ENCODE results near the gene GPS1.

The GPS1 gene

DNA sequence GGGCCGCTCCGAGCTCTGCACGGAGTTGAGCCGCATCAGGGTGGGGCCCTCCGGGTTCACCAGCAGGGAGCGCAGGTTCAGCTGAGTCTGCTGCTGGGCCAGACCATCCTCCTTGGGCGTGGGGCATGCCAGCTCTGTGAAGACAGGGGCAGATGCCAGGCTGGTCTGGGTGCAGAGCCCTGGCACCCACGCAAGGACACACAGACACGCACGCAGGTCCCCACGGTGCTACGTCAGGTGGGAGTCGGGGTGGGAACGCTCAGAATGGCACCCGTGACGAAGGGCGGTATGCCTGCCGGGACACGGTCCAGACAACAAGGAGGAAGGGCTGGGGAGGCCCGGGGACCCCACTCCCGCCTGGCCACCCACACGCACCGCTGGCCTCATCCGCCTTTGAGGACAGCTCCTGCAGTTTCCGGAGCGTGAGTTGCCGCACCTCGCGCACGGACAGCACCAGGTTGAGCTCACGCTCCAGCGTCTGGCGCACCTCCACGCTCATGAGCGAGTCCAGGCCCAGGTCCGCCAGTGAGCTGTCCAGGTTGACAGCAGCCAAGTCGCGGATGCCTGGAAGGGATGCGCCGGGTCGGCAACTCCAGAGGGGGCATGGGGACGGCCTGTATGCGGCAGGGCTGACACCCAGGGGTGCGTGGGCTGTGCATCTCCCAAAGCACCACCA is 29.2 kb downstream of the GPS1 start:
- no peak for DNase-seq

DNA sequence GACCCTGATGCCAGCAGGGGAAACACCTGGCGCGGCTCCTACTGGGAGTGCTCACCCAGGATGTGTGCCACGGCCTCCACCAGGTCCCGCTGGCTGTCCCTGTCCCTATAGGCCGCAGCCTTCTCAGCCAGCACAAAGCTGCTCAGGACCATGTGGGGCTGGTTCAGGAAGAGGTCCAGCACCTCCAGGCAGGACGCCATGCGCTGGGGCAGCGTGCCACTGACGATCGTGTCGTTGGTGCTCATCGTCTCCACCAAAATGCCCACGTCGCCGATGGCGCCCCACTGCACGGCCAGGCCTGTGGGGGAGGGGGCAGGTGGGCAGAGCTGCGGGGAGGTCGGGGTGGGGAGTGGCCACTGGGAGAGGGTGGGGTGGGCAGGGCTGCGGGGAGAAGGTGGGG is 29.8 kb downstream of the GPS1 start:
- DNase-seq: no peak

DNA sequence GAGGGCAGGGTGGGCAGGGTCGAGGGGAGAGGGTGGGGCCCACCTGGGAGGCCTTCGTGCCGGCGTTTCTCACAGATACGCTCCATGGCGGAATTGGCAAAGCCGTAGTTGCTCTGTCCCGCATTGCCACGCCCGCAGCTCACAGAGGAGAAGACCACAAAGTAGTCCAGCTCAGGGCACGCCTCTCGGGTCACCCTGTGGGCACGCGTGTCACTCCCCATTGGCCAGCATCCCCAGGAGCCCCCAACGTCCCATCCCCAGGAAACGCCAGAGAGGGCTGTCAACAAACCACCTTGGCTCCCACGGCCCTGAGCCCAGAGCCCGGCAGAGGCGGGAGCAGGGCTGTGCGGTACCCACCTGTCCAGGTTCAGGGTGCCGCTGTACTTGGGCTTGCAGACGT is 30.3 kb downstream of the GPS1 start:
- no peak for DNase-seq

DNA sequence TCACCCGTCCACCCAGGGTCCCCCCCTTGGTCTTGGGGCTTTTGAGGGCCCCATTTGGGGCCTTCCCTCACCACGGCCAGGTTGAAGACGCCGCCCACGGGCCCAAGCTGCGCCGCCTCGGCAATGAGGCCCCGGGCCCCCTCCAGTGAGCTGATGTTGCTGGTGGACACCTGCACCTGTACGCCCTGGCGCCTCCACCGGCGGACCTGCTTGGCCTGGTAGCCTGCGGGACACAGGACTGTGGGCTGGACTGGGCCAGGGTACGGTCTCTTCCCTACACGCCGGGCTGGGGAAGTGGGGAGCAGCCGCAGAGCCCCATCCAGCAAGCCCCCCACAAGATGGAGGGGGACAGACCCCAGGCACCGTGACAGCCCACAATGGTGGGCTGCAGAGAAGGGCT is 30.8 kb downstream of the GPS1 start:
- no peak for DNase-seq

DNA sequence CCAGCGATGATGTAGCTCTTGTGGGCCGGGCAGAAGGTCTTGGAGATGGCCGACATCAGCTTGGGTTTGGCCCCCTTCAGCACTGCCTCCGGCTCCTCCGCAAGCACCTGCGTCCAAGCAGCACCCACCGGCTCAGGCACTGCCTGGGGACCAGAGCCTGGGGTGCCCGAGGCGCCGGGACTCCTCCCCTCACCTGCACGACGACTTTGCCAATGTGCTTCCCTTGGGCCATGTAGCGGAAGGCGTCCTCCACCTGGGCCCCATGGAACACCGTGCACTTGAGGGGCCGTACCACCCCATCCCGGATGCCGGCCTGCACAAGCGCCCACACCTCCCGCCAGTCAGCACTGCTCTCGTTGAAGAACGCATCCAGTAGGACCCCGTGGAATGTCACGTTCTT is 31.3 kb downstream of the GPS1 start:
- no peak for DNase-seq

DNA sequence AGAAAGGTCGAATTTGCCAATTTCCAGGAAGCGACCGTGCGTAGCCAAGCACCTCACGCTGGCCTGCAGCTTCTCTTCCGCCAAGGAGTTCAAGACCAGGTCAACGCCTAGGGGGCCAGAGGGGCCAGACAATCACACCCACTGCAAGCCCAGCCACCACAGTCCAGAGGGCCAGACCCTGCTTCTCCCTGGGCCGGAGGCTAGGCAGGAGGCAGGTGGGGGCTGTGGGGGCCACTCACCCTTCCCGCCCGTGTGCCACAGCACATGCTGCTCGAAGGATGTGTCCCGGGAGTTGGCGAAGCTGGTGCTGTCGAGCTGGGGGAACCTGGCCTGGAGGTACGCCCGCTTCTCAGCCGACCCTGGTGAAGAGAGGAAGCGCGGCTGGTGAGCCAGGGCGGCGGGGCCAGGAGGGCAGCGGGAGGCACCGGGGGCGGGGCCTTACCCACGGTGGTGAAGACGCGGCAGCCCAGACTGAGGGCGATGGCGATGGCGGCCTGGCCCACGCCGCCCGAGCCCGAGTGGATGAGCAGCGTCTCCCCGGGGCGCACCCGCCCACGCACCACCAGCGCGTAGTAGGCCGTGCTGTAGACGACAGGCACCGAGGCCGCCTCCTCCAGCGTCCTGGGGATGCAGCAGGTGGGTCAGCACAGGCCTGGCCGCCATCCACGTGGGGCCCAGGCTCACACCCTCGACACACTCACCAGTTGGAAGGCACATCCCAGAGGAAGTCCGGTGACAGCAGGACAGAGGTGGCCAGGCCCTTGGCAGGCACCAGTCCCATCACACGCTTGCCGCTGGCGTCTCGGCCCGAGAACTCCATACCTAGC is 32.0 kb downstream of the GPS1 start:
- DNase-seq: no peak

DNA sequence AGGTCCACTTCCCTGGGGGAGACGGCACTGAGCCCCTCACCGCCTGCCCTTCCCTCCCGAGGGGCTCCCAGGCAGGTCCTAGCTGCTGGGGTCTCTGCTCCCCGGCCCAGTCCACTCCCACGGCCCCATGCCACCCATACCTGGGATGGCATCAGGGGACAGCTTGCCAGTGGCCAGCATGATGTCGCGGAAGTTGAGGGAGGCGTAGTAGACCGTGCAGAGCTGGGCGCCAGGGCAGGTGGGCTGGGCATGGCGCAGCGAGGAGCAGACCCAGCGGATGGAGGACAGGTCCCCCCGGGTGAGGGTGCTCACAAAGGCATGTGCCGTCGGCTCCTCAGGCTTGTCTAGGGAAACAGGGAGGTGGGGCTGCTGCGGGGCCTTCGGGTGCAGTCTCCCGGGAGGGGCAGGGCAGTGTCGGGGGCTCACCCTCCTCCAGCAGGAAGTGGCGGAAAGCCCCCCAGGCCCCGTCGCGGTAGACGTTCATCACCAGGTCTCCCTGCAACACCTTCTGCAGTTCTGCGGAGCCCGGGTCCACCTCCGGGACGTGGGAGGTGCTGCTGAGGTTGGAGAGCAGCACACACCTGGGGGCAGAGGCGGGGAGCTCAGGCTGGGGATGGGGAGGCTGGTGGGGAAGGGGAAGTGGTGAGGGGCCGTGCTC is 32.8 kb downstream of the GPS1 start:
- no peak for DNase-seq

DNA sequence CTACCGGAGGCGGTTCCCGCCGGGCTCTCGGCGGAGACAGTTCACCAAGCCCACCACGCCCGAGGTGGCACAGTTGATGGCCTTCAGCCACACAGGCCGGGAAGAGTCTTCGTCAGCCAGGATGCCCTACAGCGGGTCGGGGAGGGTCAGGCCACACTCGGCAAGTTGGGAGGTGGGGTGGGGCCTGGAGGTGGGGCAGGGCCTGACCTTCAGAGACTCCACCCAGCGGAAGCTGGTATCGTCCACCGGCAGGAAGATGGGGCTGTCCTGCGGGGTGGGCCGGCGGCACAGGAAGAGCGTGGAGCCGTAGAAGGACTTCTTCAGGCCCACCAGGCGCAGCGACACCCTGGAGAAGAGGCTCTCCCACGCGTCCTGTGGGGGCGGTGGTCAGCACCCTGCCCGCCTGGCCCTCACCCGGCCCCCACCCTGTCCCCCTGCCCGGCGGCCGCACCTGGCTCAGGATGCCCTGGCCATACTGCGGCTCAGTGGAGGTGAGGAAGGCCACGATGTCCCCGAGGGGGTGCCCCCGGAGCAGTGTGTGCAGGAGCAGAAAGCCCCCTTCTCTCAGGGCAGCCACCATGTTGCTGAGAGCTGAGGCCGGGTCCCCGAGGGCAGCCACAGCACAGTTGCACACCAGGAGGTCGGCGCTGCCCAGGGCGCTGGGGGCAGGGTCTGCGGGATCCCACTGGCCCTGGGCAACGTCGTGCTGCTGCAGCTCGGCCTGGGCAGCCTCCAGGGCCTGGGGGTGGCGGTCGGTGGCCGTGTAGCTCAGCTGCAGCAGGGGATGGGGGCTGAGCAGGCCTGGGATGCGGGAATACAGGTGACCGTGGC is 33.5 kb downstream of the GPS1 start:
- DNase-seq: no peak

DNA sequence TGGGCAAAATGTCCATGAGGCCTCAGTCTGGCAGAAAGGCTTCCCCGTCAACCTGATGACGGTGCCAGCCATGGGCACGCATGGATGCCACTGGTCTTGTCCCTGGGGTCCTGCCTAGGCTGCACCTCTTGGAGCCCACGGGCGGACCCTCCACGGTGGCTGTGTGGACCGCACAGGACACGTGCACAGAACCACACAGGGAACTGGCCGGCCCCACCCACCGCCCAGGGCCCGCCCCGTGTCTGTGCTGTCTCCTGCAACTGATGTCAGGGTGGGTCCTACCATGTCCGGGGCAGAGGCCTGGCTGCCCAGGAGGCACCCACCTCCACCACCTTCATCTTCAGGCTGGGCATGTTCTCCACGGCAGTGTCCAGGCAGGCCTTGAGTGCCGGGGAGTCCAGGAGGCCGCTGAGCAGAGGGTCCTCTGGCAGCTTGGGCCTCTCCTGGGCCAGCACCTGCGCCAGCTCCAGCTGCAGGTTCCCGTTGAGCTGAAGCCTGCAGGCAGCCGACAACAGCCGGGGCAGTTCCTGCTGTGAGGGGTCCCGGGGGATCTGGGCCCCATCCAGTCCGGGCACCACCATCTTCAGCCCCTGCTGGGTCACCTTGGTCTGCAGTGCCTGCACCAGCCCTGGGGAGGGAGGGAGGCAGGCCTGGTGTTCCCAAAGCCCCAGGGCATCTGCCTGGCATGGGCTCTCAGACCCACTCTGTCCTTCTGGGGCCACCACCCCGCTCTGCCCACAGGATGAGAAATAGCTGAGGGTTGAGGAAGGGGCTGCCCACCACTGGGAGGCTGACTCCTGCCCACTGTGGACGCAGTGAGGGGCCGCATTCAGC is 34.5 kb downstream of the GPS1 start:
- no peak for DNase-seq

DNA sequence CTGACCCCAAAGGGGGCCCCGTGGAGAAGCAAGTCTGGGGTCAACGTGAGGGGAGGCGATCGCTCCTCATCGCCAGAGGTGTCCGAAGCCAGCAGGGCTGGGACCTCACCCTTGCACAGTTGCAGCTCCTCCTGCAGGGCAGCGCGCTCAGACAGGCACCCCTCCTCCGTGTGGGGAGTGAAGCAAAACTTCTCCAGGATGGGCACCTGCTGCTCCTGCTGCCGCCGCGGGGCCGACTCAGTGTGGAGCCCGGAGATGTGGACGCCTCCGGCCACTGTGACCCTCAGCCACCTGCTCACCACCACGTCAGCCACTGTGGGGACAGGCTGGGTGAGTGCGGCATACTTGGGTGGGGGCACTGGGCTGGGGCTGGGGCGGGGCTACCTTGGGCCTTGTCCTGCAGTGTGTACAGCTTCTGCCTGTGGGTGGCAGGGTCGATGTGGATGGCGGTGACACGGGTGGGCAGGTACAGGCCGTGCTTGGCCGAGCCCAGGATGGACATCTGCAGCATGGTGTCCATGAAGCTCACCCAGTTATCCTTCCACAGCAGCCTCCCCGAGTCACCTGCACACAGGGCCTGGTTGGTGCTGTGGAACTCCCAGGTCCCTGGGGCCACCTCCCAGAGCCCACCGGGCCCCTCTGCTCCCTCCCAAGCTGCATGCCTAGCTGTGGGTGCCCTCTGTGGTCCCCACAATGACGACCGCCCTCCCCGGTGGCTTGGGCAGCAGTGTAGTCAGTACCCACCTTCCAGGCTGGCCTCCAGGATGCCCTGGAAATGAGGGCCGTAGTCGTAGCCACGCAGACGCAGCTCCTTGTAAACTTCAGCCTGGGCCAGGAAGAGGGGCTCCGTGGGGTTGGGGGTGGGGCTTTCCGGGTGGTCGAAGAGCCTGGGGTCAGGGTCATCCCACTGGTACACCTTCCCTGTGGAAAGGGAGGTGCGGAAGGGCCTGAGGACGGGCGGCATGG is 35.5 kb downstream of the GPS1 start:
- DNase-seq: no peak

DNA sequence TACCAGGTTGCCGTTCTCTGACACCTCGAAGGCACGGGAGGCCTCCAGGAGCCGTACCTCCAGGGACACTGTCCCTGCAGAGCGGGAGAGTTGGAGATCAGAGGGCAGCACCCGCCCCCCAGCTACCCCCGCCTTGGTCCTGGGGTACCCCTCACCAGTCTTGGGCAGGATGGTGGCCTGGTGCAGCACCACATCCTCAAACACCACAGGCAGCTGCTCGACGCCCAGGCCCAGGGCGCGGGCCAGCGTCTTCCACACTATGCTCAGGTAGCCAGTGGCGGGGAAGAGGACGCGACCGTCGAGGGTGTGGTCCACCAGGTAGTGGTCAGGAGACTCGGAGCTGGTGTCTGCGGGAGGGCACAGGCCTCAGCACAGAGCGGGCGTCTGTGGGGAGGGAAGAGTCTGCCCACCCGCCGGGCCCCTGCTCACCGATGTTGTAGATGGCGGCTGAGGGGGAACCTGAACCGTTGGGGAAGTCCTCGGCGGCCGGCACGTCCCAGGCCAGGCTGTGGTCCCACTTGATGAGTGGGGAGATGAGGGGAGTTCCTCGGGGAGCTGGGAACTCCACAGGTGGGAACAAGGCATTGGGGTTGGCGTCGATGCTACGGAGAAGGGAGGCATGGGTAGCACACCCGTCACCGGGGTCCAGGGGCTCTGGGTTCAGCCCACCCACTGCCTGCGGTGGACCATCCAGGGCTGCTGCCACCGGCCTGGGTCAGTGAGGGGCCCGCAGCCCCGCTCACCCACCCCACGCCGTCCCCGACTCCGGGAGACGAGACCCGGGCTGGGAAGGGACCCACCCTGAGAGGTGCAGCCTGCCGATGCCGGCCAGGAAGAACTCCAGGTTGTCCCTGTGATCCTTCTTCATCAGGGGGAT is 36.5 kb downstream of the GPS1 start:
- no peak for DNase-seq

DNA sequence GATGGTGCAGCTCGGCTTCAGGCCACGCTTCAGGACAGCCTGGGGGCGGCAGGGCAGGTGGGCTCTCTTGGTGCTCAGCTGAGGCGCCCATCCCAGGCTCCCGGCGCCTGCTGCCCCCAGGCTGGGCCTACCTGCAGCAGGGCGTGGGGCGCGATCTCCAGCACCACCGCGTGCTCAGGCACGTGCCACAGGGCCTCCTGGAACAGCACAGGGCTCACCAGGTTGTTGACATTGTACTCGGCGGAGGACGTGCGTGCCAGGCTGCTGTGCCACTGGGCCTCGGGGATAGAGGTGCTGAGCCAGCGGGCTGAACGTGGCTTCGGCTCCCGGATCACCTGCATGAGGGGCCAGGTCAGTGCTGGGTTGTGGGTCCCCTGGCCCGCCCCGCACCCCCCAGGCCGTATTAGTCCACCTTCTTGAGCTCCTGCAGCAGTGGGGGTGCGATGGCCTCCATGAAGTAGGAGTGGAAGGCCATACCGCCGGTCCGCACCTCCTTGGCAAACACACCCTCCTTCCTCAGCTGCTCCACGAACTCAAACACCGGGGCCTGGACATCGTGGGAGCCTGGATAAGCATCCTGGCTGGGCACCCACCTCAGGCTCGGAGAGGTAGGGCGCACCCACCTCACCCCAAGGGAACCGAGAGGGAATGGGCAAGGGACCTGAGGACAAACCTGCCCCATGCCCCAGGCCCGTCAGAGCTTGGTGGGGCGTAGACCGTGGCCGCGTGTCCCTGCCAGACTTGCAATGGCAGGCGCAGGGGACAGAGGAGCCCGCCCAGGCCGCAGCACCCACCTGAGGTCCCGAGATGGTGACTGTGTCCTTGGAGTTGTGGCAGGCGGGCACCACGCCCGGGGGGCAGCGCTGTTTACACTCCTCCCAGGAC is 37.4 kb downstream of the GPS1 start:
- DNase-seq: no peak

DNA sequence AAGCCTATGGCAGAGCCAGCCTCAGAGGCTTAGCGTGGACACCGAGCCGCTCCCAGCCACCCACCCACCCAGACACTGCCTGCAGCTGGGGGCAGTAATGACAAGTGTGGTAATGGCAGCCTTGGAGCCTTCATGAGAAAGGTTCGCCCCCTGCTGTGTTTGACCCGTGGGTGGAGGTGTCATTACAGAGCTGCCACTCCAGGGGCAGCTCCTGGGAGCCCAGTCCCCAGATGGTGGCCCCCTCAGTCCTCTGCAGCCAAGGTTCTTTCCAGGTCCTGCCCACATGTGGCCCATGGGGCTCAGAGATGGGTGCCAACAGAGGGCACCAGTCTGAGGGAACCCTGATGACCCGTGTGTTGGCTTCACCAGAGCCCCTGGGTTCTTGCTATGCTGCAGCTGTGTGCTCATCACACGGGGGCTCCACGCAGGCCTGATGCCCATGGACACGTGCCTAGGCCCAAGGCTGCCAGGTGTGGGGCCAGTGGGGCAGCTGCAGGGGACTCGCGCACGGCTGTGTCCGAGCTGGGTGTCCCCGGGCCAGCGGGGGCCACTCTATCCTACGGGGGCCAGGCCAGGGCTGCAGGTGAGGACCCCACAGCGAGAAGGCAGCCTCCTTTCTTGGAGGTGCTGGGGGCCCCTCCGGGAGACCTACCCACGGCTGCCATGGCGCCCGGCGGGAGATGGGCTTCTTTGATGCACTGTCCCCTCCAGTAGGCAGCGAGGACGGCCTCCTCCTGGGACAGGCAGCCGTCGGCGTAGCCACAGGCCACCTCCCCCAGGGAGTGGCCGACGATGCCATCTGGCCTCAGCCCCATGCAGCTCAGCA is 38.2 kb downstream of the GPS1 start:
- no peak for DNase-seq

DNA sequence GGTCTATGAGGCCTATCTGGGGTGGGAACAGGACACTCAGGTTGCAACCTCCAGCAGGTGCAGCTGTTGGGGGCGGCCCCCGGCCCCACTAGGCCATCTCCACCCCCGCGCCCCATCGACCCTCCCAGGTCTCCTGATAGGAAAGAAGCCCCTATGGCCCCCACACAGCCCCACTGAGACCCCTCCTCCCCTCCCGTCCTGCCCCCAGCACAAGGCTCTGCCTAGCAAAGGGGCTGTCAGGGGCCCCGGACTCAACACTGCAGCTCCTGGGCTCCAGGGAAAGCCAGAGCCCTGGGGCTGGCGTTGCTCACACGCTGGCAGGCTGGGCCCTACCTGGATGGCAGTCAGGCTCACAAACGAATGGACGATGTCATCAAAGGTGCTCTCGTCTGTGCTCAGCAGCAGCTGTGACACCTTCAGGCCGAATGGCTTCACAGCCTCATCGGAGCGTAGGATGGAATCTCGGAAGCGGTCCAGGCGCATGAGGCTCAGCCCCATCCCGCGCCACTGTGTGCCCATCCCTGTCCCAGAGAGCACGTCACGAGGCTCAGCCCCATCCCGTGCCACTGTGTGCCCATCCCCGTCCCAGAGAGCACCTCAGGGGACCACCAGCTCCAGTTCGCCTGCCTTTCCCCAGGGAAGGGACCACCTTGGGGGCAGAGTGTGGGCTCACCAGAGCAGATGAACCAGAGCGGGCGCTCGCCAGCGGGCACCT is 39.0 kb downstream of the GPS1 start:
- DNase-seq: no peak

DNA sequence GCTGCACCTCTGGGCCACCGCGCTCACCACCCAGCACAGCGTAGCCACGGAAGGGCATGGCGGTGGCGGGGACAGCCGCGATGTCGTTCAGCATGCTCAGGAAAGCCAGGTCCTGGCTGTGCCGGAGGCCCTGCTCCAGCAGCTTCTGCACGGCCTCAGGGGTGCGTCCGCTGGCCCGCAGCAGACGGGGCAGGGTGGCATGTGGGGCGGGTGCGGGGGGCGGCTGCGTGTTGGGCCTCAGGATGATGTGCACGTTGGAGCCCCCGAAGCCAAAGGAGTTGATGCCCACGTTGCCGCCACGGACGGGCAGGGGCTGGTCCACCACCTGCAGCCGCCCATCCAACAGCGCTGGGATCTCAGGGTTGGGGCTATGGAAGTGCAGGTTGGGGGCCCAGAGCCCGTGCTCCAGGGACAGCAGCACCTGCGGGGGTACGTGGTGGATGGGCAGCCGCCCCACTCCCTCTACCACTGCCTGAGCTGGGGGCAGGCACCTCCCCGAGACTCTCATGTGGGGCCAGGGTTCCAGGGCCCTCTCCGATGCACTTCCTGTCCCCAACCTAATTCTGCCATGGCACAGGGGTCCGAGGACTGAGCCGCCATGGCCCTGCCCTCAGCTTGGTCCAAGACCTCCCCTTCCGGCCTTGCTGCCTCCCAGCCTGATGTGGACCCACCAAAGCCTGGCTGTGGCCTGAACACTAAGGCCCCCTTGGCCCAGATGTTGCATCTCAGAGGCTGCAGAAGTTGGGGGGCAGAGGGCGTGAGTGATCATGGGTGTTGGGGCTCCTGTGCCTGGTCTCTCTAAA is 39.8 kb downstream of the GPS1 start:
- no peak for DNase-seq

DNA sequence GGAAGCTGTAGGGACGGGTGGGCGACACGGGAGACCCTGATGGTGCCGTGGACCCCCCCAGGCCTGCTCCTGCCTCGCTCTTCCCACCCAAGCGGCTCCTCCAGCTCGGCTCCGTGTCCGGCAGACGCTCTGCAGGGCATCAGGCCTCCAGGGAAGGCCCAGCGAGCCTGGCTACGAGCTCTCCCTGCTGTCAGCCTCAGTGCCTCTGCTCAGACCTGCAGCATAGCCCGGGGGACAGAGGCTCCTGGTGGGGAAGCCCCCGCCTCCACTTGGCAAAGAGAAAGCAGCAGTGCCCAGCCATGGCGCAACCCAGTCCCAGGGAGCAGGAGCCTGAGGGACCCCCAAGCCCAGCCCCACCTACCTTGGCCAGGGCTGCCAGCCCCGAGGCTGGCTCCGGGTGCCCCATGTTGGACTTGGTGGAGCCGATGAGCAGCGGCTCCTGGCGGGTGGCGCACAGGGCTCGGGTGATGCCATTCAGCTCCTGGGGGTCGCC is 40.4 kb downstream of the GPS1 start:
- no peak for DNase-seq

All from NCI-H2171 (cell line).